ENCODE measurements around the gene LRRFIP2. TPM values are rescaled to one million over a fixed set of nuclear protein-coding genes. Genes with fewer than 3 reads are reported as not detected.

LRRFIP2 gene
- total and polyA plus RNA-seq, 9 donors, result 35.5 to 81.1 (median 48.3) TPM

GRCh38 chr3:37221407-37221806 lies 47.0 kb upstream of the LRRFIP2 start:
- DNase-seq, result no peak
- H3K9me3 ChIP-seq, result no peaks in the 10 kb centered on the region
- no peak overlapping the region for H3K4me3 ChIP-seq
- H3K36me3 ChIP-seq, result no peaks in the 10 kb centered on the region
- TF ChIP-seq POLR2A (IDR thresholded peaks at IDR 0.05), result no peak
- TF ChIP-seq CTCF (IDR thresholded peaks at IDR 0.05), result no peak
- no peak for TF ChIP-seq EP300 (IDR thresholded peaks at IDR 0.05)
- no peak overlapping the region for H3K27ac ChIP-seq
- no peaks in the 10 kb centered on the region for H3K27me3 ChIP-seq
- H3K4me1 ChIP-seq (ENCODE audit: insufficient read depth), result no peaks in the 10 kb centered on the region
- 34 to 64% (median 34%) methylated on average over 1 of the region's 1 CpG for WGBS, 3 donors
- intact Hi-C loops (cut with DNase I), result loop anchor here in 1 of 4 donors (10.0 kb wide), 1 partner anchor 487 kb away; no protein-coding TSS in a partner anchor

GRCh38 chr3:37219266-37219665 lies 44.9 kb upstream of the LRRFIP2 start:
- H3K36me3 ChIP-seq, result no peaks in the 10 kb centered on the region
- no peaks in the 10 kb centered on the region for H3K4me1 ChIP-seq (ENCODE audit: insufficient read depth)
- TF ChIP-seq CTCF (IDR thresholded peaks at IDR 0.05), result no peak
- no peak for TF ChIP-seq EP300 (IDR thresholded peaks at IDR 0.05)
- no peak for TF ChIP-seq POLR2A (IDR thresholded peaks at IDR 0.05)
- intact Hi-C loops (cut with DNase I), result loop anchor here in 2 of 4 donors (10.0 kb wide), 3 partner anchors 194 to 494 kb away; partner anchors contain the start of genes EPM2AIP1 (in 1 of the 2) and MLH1 (in 1 of the 2)
- 61 to 67% (median 66%) methylated on average over 1 of the region's 1 CpG for WGBS, 3 donors
- no peak overlapping the region for H3K4me3 ChIP-seq
- no peak for DNase-seq
- no peaks in the 10 kb centered on the region for H3K9me3 ChIP-seq
- H3K27ac ChIP-seq, result no peak overlapping the region
- H3K27me3 ChIP-seq, result no peaks in the 10 kb centered on the region

GRCh38 chr3:37218206-37218605 lies 43.8 kb upstream of the LRRFIP2 start:
- H3K9me3 ChIP-seq, result no peaks in the 10 kb centered on the region
- DNase-seq, result no peak
- TF ChIP-seq CTCF (IDR thresholded peaks at IDR 0.05), result no peak
- TF ChIP-seq EP300 (IDR thresholded peaks at IDR 0.05), result no peak
- no peak for TF ChIP-seq POLR2A (IDR thresholded peaks at IDR 0.05)
- intact Hi-C loops (cut with DNase I), result loop anchor here in 2 of 4 donors (10.0 kb wide), 3 partner anchors 193 to 493 kb away; partner anchors contain the start of genes EPM2AIP1 (in 1 of the 2) and MLH1 (in 1 of the 2)
- no peaks in the 10 kb centered on the region for H3K27me3 ChIP-seq
- H3K36me3 ChIP-seq, result no peaks in the 10 kb centered on the region
- H3K4me1 ChIP-seq (ENCODE audit: insufficient read depth), result no peaks in the 10 kb centered on the region
- no peak overlapping the region for H3K27ac ChIP-seq
- WGBS, 3 donors, result 93 to 100% (median 100%) methylated on average over 1 of the region's 1 CpG
- no peak overlapping the region for H3K4me3 ChIP-seq

- H3K4me1 ChIP-seq (ENCODE audit: insufficient read depth), result no peaks in the 10 kb centered on the region
- no peaks in the 10 kb centered on the region for H3K27me3 ChIP-seq
- DNase-seq, result no peak
- H3K27ac ChIP-seq, result no peak overlapping the region
- no peaks in the 10 kb centered on the region for H3K9me3 ChIP-seq
- intact Hi-C loops (cut with DNase I), result loop anchor here in 2 of 4 donors (10.0 kb wide), 3 partner anchors 192 to 492 kb away; partner anchors contain the start of genes EPM2AIP1 (in 1 of the 2) and MLH1 (in 1 of the 2)
- TF ChIP-seq CTCF (IDR thresholded peaks at IDR 0.05), result no peak
- TF ChIP-seq EP300 (IDR thresholded peaks at IDR 0.05), result no peak
- TF ChIP-seq POLR2A (IDR thresholded peaks at IDR 0.05), result no peak
- no peak overlapping the region for H3K4me3 ChIP-seq
- WGBS, 3 donors, result 88 to 97% (median 94%) methylated on average over 10 of the region's 10 CpGs
- no peaks in the 10 kb centered on the region for H3K36me3 ChIP-seq
These were observed 42.9 kb upstream of the LRRFIP2 start for GRCh38 chr3:37217098-37217849.

Measured in ovary (tissue), 9 donors.